Gastrocnemius medialis (tissue), 4 donors: ENCODE measurements around the gene PIEZO1.

ENCODE experiments used
- POLR2A ChIP-seq, 2 donors: fragments of 450-650 bp; IDR thresholded peaks; one replicate each; pipeline ENCODE4 v1.6.1; 2017; ENCODE audit warnings: antibody characterized with exemption in 2 of 2, mild to moderate bottlenecking in 2 of 2, moderate library complexity in 2 of 2
- TF ChIP-seq, protein P1 (sequence below), 5 experiments: fragments of 450-650 bp in 3 of 5; fragments of 200-600 bp in 2 of 5; sonication (generic) in 2 of 5; IDR thresholded peaks in 4 of 5; conservative IDR thresholded peaks in 1 of 5; 1 replicate in 4 of 5; 2 replicates in 1 of 5; pipeline ENCODE4 v1.5.1; 2016 to 2019; ENCODE audit warnings: antibody characterized with exemption in 5 of 5, mild to moderate bottlenecking in 3 of 5, moderate library complexity in 3 of 5

DNA sequence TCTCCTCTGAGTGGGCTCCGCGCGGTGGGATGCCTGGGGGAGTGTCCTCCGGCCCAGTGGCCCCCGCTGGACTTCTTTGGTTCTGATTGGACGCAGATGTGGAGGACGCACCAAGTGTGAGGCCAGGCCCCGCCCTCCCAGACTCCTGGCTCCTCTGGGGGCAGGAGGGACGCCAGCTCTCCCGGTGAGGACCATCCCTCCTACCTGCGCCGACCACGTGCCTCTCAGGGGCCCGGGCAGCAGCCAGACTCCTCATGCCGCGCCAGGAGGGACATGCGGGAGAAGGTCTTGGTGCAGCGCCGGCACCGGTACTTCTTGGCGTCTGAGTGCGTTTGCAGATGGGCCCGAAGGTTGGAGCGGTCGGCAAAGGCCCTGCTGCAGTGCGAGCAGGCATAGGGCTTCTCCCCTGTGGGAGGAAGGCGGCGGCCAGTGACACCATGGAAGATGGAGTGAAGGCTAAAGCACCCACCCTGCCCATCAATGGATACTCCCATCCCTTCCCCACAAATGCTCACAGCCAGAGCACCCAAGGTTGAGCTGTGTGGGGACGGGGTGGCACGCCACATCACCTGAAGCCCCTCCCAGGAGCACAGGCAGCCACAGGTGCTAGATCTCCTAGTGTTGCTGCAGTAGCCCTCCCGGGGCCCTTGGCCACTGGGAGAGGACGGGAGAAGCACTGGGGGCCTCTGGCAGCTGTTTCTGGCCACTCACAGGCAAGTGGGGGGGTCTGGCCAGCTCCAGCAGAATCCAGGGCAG lies 106.6 kb downstream of the PIEZO1 start:
- TF ChIP-seq, protein P1, sequence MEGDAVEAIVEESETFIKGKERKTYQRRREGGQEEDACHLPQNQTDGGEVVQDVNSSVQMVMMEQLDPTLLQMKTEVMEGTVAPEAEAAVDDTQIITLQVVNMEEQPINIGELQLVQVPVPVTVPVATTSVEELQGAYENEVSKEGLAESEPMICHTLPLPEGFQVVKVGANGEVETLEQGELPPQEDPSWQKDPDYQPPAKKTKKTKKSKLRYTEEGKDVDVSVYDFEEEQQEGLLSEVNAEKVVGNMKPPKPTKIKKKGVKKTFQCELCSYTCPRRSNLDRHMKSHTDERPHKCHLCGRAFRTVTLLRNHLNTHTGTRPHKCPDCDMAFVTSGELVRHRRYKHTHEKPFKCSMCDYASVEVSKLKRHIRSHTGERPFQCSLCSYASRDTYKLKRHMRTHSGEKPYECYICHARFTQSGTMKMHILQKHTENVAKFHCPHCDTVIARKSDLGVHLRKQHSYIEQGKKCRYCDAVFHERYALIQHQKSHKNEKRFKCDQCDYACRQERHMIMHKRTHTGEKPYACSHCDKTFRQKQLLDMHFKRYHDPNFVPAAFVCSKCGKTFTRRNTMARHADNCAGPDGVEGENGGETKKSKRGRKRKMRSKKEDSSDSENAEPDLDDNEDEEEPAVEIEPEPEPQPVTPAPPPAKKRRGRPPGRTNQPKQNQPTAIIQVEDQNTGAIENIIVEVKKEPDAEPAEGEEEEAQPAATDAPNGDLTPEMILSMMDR (IDR thresholded peaks at IDR 0.05 in 4 of 5, conservative IDR thresholded peaks at IDR 0.05 in 1 of 5): no peak
- TF ChIP-seq POLR2A (IDR thresholded peaks at IDR 0.05): no peak
